Measurements from ENCODE around the gene LMAN1.

LMAN1 gene

GRCh38 chr18:59357928-59358327 lies 1.1 kb downstream of the LMAN1 start:
- Histone ChIP-seq H3K9ac (ENCODE audit: low read length) (peak overlapping the region; percentile 72), H3K27ac (ENCODE audit: low read depth, low read length) (no peak overlapping the region), H3K36me3 (ENCODE audit: low read length) (peaks cover 23% of the 10 kb centered on the region; the same call in 1 of the 2 replicates), H3F3A (ENCODE audit: insufficient read depth) (no peaks in the 10 kb centered on the region), H3K79me2 (ENCODE audit: insufficient read depth, low read length) (peaks cover 32% of the 10 kb centered on the region; the same call in 1 of the 2 replicates), H4K20me1 (ENCODE audit: low read depth, low read length) (no peaks in the 10 kb centered on the region), H3K9me2 (replicated peaks; ENCODE audit: insufficient read depth, low read length) (no peaks in the 10 kb centered on the region), H2AFZ (ENCODE audit: low read depth, low read length, severe bottlenecking) (no peak overlapping the region), H3K27me3 (ENCODE audit: low read length) (no peaks in the 10 kb centered on the region), H3K9me3 (ENCODE audit: insufficient read depth, low read length) (no peaks in the 10 kb centered on the region), H3K4me3 (ENCODE audit: insufficient read depth, low read length, poor library complexity, severe bottlenecking) (peak overlapping the region; percentile 89), H3K4me2 (ENCODE audit: low read depth, low read length, poor library complexity, severe bottlenecking) (peak overlapping the region; percentile 67)
- TF ChIP-seq CTCF (IDR thresholded peaks at IDR 0.05; ENCODE audit: insufficient read depth, low read length, poor library complexity, severe bottlenecking) (no peak), EZH2phosphoT487 (conservative IDR thresholded peaks at IDR 0.05; ENCODE audit: low read length) (no peak)

GRCh38 chr18:59354731-59355130 lies 4.3 kb downstream of the LMAN1 start:
- no peak overlapping the region for H3K4me3 ChIP-seq (ENCODE audit: insufficient read depth, low read length, poor library complexity, severe bottlenecking)
- no peaks in the 10 kb centered on the region for H3K9me3 ChIP-seq (ENCODE audit: insufficient read depth, low read length)
- no peaks in the 10 kb centered on the region for H3K9me2 ChIP-seq (replicated peaks; ENCODE audit: insufficient read depth, low read length)
- no peak overlapping the region for H2AFZ ChIP-seq (ENCODE audit: low read depth, low read length, severe bottlenecking)
- H3K36me3 ChIP-seq (ENCODE audit: low read length) = peaks cover 34% of the 10 kb centered on the region; the same call in 1 of the 2 replicates
- TF ChIP-seq EZH2phosphoT487 (conservative IDR thresholded peaks at IDR 0.05; ENCODE audit: low read length) (no peak), CTCF (IDR thresholded peaks at IDR 0.05; ENCODE audit: insufficient read depth, low read length, poor library complexity, severe bottlenecking) (no peak)
- H3K27me3 ChIP-seq (ENCODE audit: low read length) = no peaks in the 10 kb centered on the region
- H3F3A ChIP-seq (ENCODE audit: insufficient read depth) = no peaks in the 10 kb centered on the region
- H3K27ac ChIP-seq (ENCODE audit: low read depth, low read length) = no peak overlapping the region
- peaks cover 32% of the 10 kb centered on the region; the same call in 1 of the 2 replicates for H3K79me2 ChIP-seq (ENCODE audit: insufficient read depth, low read length)
- no peak overlapping the region for H3K4me2 ChIP-seq (ENCODE audit: low read depth, low read length, poor library complexity, severe bottlenecking)
- H4K20me1 ChIP-seq (ENCODE audit: low read depth, low read length) = no peaks in the 10 kb centered on the region
- no peak overlapping the region for H3K9ac ChIP-seq (ENCODE audit: low read length)

GRCh38 chr18:59353079-59353680 lies 5.9 kb downstream of the LMAN1 start:
- H3K4me2 ChIP-seq (ENCODE audit: low read depth, low read length, poor library complexity, severe bottlenecking) = no peak overlapping the region
- peaks cover 41% of the 10 kb centered on the region; the same call in 1 of the 2 replicates for H3K36me3 ChIP-seq (ENCODE audit: low read length)
- H3K4me3 ChIP-seq (ENCODE audit: insufficient read depth, low read length, poor library complexity, severe bottlenecking) = no peak overlapping the region
- no peak overlapping the region for H2AFZ ChIP-seq (ENCODE audit: low read depth, low read length, severe bottlenecking)
- no peaks in the 10 kb centered on the region for H3K9me3 ChIP-seq (ENCODE audit: insufficient read depth, low read length)
- H3K27me3 ChIP-seq (ENCODE audit: low read length) = no peaks in the 10 kb centered on the region
- no peak for TF ChIP-seq EZH2phosphoT487 (conservative IDR thresholded peaks at IDR 0.05; ENCODE audit: low read length)
- no peak for TF ChIP-seq CTCF (IDR thresholded peaks at IDR 0.05; ENCODE audit: insufficient read depth, low read length, poor library complexity, severe bottlenecking)
- H3K9me2 ChIP-seq (replicated peaks; ENCODE audit: insufficient read depth, low read length) = no peaks in the 10 kb centered on the region
- H3F3A ChIP-seq (ENCODE audit: insufficient read depth) = no peaks in the 10 kb centered on the region
- no peak overlapping the region for H3K27ac ChIP-seq (ENCODE audit: low read depth, low read length)
- H4K20me1 ChIP-seq (ENCODE audit: low read depth, low read length) = no peaks in the 10 kb centered on the region
- H3K79me2 ChIP-seq (ENCODE audit: insufficient read depth, low read length) = peaks cover 24% of the 10 kb centered on the region; the same call in 1 of the 2 replicates
- H3K9ac ChIP-seq (ENCODE audit: low read length) = no peak overlapping the region

Data from SU-DHL-6 (cell line).